A673 (cell line): ENCODE results near the gene GALNT16.

Experiments
- EZH2 ChIP-seq: fragments of 200-600 bp; sonication (generic); IDR thresholded peaks from 2 replicates; pipeline ENCODE4 v1.6.1; 2017; ENCODE audit warnings: borderline replicate concordance, low read depth, mild to moderate bottlenecking, mixed read lengths, antibody characterized with exemption, low read length; ENCODE audit not compliant: poor library complexity, severe bottlenecking
- TF ChIP-seq, protein P1 (sequence below): fragments of 300-800, 200-600 bp; sonication (generic); conservative IDR thresholded peaks from 2 replicates; pipeline ENCODE4 v1.5.1; 2017; ENCODE audit warnings: low read depth, mild to moderate bottlenecking, antibody characterized with exemption, low read length, moderate library complexity, mixed read lengths

DNA sequence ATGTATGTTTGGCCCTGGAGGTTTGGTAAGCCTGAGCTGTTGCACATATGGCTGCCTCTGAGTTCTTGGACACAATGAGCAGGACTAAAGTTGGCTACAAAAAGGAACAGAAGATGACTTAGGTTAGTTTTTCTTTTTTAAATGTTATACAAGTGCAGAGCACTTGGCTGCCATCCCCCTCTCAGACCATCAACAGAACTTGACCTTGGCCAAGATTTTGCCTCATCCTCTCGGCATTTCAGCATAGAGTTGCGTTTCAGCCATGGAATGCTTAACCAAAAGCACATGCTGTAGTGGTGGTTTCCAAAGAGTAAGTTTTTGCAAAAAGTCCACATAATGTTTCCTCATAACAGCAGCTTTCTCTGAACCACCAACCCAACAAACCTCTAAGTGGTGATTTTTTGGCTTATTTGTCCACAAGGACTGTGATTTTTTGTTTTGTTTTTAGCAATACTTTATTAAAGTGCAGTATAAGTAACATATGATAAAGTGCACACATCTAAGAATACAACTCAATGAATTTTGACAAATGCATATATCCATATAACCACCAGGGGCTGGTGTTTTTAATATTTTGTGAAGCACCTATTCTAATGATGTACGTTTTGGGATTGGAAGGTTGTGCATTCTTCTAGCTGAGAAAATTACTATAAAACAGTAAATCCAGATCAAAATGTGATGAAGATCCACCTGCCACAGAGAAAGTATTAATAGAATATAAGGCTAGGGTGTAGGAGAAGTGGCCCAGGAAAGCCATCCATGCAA, 12.1 kb upstream of the GALNT16 start:
- TF ChIP-seq, protein P1, sequence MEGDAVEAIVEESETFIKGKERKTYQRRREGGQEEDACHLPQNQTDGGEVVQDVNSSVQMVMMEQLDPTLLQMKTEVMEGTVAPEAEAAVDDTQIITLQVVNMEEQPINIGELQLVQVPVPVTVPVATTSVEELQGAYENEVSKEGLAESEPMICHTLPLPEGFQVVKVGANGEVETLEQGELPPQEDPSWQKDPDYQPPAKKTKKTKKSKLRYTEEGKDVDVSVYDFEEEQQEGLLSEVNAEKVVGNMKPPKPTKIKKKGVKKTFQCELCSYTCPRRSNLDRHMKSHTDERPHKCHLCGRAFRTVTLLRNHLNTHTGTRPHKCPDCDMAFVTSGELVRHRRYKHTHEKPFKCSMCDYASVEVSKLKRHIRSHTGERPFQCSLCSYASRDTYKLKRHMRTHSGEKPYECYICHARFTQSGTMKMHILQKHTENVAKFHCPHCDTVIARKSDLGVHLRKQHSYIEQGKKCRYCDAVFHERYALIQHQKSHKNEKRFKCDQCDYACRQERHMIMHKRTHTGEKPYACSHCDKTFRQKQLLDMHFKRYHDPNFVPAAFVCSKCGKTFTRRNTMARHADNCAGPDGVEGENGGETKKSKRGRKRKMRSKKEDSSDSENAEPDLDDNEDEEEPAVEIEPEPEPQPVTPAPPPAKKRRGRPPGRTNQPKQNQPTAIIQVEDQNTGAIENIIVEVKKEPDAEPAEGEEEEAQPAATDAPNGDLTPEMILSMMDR: peak; percentile 41; the same call in 1 of the 2 replicates
- no peak for TF ChIP-seq EZH2
